Lower lobe of right lung (tissue), 2 donors: Measurements from ENCODE around the gene CCDC149. TPM values are rescaled to one million over a fixed set of nuclear protein-coding genes. Genes with fewer than 3 reads are reported as not detected.

ENCODE experiments used
- ATAC-seq, 2 donors: fragments of 200-7000 bp; cut with Tn5 transposase; one replicate each; pipeline ENCODE4 v1.9.1; 2020 to 2022; ENCODE audit warnings: mild to moderate bottlenecking in 2 of 2, moderate library complexity in 2 of 2
- DNase-seq: peaks from one replicate; pipeline ENCODE4 v3.0.0-alpha.2; 2020
- H3K27ac ChIP-seq: fragments of 200-600 bp; one replicate; pipeline ENCODE4 v1.8.0; 2022
- H3K27me3 ChIP-seq: fragments of 200-600 bp; one replicate; pipeline ENCODE4 v1.8.0; 2022; ENCODE audit warnings: low read depth
- H3K36me3 ChIP-seq: fragments of 200-600 bp; one replicate; pipeline ENCODE4 v1.8.0; 2022; ENCODE audit warnings: mild to moderate bottlenecking
- H3K4me1 ChIP-seq: fragments of 200-600 bp; one replicate; pipeline ENCODE4 v1.8.0; 2022
- H3K4me3 ChIP-seq: fragments of 200-600 bp; one replicate; pipeline ENCODE4 v1.8.0; 2022; ENCODE audit warnings: mild to moderate bottlenecking
- H3K9me3 ChIP-seq: fragments of 200-600 bp; one replicate; pipeline ENCODE4 v1.8.0; 2022
- intact Hi-C: fragments of 100-400 bp; cut with DNase I; formaldehyde crosslinking; loops from one replicate; pipeline ENCODE4 v1.11.0; 2022
- total RNA-seq: library from RNA; stranded (reverse); fragmentation: NEBNext Ultra II Directional; extraction: Animal tissue kit (Norgen Biotek cat#: 25700); gene quantifications from one replicate; pipeline ENCODE4 v1.2.1, GENCODE V29; 2021
- TF ChIP-seq, protein P1 (sequence below): fragments of 200-600 bp; IDR thresholded peaks from one replicate; pipeline ENCODE4 v1.8.0; 2022; ENCODE audit warnings: antibody characterized with exemption, mild to moderate bottlenecking
- donor health status: DM: no; HTN: yes; CAD: no; lungs with severe emphysema.

Gene CCDC149
- total RNA-seq, 1 donor from 2014 or later: 23.8 TPM

- H3K9me3 ChIP-seq: no peaks in the 10 kb centered on the region
- peaks cover 10% of the 10 kb centered on the region for H3K36me3 ChIP-seq
- H3K4me1 ChIP-seq: no peaks in the 10 kb centered on the region
- H3K27ac ChIP-seq: no peak overlapping the region
- ATAC-seq: no peak
- H3K27me3 ChIP-seq: no peaks in the 10 kb centered on the region
- TF ChIP-seq, protein P1, sequence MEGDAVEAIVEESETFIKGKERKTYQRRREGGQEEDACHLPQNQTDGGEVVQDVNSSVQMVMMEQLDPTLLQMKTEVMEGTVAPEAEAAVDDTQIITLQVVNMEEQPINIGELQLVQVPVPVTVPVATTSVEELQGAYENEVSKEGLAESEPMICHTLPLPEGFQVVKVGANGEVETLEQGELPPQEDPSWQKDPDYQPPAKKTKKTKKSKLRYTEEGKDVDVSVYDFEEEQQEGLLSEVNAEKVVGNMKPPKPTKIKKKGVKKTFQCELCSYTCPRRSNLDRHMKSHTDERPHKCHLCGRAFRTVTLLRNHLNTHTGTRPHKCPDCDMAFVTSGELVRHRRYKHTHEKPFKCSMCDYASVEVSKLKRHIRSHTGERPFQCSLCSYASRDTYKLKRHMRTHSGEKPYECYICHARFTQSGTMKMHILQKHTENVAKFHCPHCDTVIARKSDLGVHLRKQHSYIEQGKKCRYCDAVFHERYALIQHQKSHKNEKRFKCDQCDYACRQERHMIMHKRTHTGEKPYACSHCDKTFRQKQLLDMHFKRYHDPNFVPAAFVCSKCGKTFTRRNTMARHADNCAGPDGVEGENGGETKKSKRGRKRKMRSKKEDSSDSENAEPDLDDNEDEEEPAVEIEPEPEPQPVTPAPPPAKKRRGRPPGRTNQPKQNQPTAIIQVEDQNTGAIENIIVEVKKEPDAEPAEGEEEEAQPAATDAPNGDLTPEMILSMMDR: no peak
- intact Hi-C loops: no loop called here
- no peak for DNase-seq
- H3K4me3 ChIP-seq: no peak overlapping the region
Observed at GRCh38 chr4:24806206-24806990, 106.4 kb downstream of the CCDC149 start.

DNA sequence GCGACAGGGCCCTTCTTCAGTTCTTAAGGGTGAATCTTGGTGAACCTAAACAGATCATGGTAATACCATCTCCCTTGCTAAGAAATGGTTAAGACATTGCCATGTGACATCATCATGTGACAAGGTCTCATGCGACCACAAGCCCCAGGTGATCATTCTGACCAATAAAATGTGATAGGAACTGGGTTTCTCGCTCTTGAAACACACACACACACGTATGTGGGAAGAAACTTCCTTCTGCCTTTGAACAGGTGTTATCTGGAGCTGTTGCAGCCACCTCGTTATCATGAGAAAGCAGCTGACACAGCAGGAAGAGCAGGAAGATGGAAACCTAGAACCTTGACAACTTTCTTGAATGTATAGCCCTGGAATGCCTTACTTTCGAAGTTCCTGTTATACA, 107.3 kb downstream of the CCDC149 start:
- no peaks in the 10 kb centered on the region for H3K9me3 ChIP-seq
- TF ChIP-seq, protein P1: no peak
- H3K4me3 ChIP-seq: no peak overlapping the region
- DNase-seq (no peak), ATAC-seq (no peak)
- H3K27me3 ChIP-seq: peaks cover 6% of the 10 kb centered on the region
- H3K36me3 ChIP-seq: peaks cover 10% of the 10 kb centered on the region
- no peaks in the 10 kb centered on the region for H3K4me1 ChIP-seq
- H3K27ac ChIP-seq: no peak overlapping the region
- intact Hi-C loops: no loop called here

GRCh38 chr4:24805067-24805466, 107.8 kb downstream of the CCDC149 start:
- Histone ChIP-seq H3K27me3 (peaks cover 11% of the 10 kb centered on the region), H3K4me1 (no peaks in the 10 kb centered on the region), H3K36me3 (peaks cover 10% of the 10 kb centered on the region), H3K4me3 (no peak overlapping the region), H3K27ac (no peak overlapping the region), H3K9me3 (no peaks in the 10 kb centered on the region)
- TF ChIP-seq, protein P1: no peak
- ATAC-seq (peak; percentile 51 to 74), DNase-seq (no peak)
- intact Hi-C loops: no loop called here

GRCh38 chr4:24802648-24803047, 110.2 kb downstream of the CCDC149 start:
- no peak for DNase-seq
- intact Hi-C loops: no loop called here
- peaks cover 20% of the 10 kb centered on the region for H3K27me3 ChIP-seq
- no peak overlapping the region for H3K27ac ChIP-seq
- peaks cover 1% of the 10 kb centered on the region for H3K36me3 ChIP-seq
- ATAC-seq: no peak
- no peaks in the 10 kb centered on the region for H3K4me1 ChIP-seq
- H3K4me3 ChIP-seq: no peak overlapping the region
- no peaks in the 10 kb centered on the region for H3K9me3 ChIP-seq
- TF ChIP-seq, protein P1: no peak

DNA sequence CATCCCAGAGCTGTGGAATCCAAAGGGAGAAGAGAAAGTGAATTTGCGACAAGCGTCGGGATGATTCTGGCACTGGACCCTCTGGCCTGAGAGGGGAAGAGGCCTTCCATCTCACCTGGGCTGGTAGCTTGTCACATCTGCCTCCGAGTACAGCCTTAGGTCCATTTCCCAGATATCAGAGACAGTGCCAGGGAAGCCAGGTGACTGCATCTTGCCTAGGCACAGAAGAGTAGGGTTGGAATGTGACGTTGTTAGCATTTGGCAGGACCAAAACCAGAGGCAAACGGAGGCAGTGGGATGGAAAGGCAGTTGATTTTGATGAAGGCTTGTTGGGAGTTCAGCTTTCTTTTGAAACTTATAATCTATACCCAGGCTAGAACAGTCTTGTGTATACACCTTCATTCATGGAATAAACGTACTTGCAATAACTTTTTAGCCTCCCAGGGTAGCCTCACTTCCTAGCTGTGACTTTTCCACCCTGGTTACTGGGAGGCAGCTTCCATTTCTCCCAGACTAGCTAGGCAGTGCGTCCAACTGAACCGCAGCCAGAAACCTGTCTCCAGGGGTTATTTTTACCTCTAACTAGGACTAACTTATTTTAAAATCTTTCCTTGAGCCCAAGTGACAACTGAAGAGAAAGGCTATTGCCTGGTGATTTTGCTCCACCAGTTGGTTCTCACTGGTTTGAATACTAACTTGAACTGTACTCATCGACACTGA, 111.5 kb downstream of the CCDC149 start:
- TF ChIP-seq, protein P1: no peak
- Histone ChIP-seq H3K36me3 (no peaks in the 10 kb centered on the region), H3K4me1 (peaks cover 11% of the 10 kb centered on the region), H3K27me3 (peaks cover 20% of the 10 kb centered on the region), H3K9me3 (no peaks in the 10 kb centered on the region), H3K27ac (no peak overlapping the region), H3K4me3 (peak overlapping the region; percentile 9)
- ATAC-seq (no peak), DNase-seq (no peak)
- intact Hi-C loops: no loop called here
